ENCODE data around the gene CYB561D1.

DNA sequence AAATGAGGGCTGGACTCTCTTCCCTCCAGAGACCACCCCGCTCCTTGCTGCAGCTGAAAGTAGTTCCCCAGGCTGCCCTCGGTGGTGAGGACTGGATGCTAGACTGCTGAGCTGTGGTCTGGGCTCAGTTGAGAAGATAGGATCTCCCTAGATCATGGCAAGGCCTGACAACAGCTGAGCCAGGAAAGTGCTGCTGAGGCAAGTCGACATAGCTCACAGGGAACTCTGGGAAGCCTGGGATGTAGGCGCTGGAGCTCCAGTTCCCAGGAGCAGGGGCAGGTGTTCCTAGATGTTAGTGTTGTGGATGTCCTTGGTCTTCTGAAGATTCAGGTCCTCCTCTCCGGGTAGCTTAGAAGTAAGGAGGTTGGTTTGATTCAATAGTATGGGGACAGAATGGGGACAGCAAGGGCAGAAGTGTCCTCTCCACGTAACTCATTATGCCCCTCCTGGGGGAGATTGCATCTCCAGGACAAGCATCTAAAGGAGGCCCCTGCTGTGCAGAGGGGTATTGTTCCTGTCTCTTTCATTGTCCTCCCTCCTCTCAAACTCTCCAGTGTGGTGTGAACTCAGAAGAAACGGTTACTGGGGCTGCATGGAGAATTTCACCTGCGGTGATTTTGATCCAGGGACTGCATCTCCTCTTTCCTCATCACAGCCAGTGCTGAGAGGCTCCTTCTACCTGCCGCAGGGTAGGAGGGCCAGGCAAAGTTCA, 3.7 kb downstream of the CYB561D1 start:
- no peak for TF ChIP-seq CTCF (conservative IDR thresholded peaks at IDR 0.05; ENCODE audit: low read length)
- TF ChIP-seq EZH2phosphoT487 (IDR thresholded peaks at IDR 0.05; ENCODE audit: borderline replicate concordance): no peak

All from Loucy (cell line).